Panc1 (cell line): ENCODE data around the gene ASPA.

Source experiments
- POLR2AphosphoS5 ChIP-seq: IDR thresholded peaks from 2 replicates; pipeline ENCODE4 v1.6.1; 2012; ENCODE audit warnings: mild to moderate bottlenecking, low read depth, low read length, moderate library complexity
- TF ChIP-seq, protein P1 (sequence below): fragments of 450-650 bp; IDR thresholded peaks from 2 replicates; pipeline ENCODE4 v1.5.1; 2017; ENCODE audit warnings: mild to moderate bottlenecking

DNA sequence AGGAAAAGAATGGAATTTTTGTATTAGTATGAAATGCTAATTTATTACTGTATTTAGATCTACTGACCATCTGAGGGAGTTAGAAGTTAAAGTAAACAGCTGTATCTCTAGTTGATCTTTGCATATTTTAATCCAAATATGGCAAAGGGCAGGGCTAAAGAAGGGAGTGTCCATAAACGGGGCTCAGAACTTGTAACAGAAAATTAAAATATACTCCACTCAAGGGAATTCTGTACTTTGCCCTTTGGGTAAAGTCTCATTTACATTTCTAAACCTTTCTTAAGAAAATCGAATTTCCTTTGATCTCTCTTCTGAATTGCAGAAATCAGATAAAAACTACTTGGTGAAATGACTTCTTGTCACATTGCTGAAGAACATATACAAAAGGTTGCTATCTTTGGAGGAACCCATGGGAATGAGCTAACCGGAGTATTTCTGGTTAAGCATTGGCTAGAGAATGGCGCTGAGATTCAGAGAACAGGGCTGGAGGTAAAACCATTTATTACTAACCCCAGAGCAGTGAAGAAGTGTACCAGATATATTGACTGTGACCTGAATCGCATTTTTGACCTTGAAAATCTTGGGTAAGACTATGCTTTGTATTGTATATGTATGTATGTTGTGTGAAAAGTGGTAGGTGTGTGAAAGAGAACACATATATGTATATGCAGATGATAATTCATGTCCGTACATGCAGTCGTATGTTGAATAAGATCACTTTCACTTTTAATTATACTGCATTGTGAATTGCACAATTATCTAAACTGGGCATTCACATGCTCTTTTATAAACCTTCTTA lies at the start of gene ASPA:
- TF ChIP-seq, protein P1, sequence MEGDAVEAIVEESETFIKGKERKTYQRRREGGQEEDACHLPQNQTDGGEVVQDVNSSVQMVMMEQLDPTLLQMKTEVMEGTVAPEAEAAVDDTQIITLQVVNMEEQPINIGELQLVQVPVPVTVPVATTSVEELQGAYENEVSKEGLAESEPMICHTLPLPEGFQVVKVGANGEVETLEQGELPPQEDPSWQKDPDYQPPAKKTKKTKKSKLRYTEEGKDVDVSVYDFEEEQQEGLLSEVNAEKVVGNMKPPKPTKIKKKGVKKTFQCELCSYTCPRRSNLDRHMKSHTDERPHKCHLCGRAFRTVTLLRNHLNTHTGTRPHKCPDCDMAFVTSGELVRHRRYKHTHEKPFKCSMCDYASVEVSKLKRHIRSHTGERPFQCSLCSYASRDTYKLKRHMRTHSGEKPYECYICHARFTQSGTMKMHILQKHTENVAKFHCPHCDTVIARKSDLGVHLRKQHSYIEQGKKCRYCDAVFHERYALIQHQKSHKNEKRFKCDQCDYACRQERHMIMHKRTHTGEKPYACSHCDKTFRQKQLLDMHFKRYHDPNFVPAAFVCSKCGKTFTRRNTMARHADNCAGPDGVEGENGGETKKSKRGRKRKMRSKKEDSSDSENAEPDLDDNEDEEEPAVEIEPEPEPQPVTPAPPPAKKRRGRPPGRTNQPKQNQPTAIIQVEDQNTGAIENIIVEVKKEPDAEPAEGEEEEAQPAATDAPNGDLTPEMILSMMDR, result no peak
- no peak for TF ChIP-seq POLR2AphosphoS5
